Panc1 (cell line): Measurements from ENCODE around the gene OIP5. TPM values are rescaled to one million over a fixed set of nuclear protein-coding genes. Genes with fewer than 3 reads are reported as not detected.

Experiments used
- ATAC-seq: fragments of 200-7000 bp; cut with Tn5 transposase; 2 replicates; pipeline ENCODE4 v1.9.1; 2020; ENCODE audit warnings: mild to moderate bottlenecking, moderate library complexity
- BruUV-seq: library from RNA; stranded (reverse); fragments of 400-500 nt; replicated peaks from 2 replicates; lab custom pipeline; 2021; lab: Mats Ljungman, UMichigan
- CTCF ChIA-PET: fragments of 300-600 bp; sonication (Branson Sonifier 250); formaldehyde crosslinking; loops from one replicate; lab custom pipeline; 2022; ENCODE audit warnings: antibody characterized with exemption; lab: Charles Lee
- POLR2A ChIA-PET: fragments of 300-600 bp; sonication (Branson Sonifier 250); formaldehyde crosslinking; loops from one replicate; lab custom pipeline; 2022; ENCODE audit warnings: antibody characterized with exemption; lab: Charles Lee
- DNase-seq: peaks from one replicate; pipeline ENCODE4 v3.0.0-alpha.2; 2010; ENCODE audit warnings: low read depth, low spot score
- H3K27ac ChIP-seq: 2 replicates; pipeline ENCODE4 v1.5.1; 2011; ENCODE audit warnings: mild to moderate bottlenecking, low read length, inconsistent platforms
- H3K27me3 ChIP-seq: fragments of 200-500 bp; sonication (Bioruptor generic); 2 replicates; pipeline ENCODE4 v1.6.0; 2014; ENCODE audit warnings: low read length, inconsistent platforms; ENCODE audit not compliant: control insufficient read depth, insufficient read depth
- H3K36me3 ChIP-seq: fragments of 200-500 bp; sonication (Bioruptor generic); 2 replicates; pipeline ENCODE4 v1.5.1; 2014; ENCODE audit warnings: inconsistent platforms, mild to moderate bottlenecking, low read length, moderate library complexity; ENCODE audit not compliant: control insufficient read depth, insufficient read depth
- H3K4me1 ChIP-seq: 2 replicates; pipeline ENCODE4 v1.5.1; 2011; ENCODE audit warnings: inconsistent platforms, mild to moderate bottlenecking, low read length, moderate library complexity; ENCODE audit not compliant: control insufficient read depth, insufficient read depth
- H3K4me3 ChIP-seq, 2 experiments: 2 replicates each; pipeline ENCODE4 v1.5.1; 2011 to 2012; ENCODE audit warnings: low read depth in 2 of 2, low read length in 2 of 2, mild to moderate bottlenecking in 2 of 2, inconsistent platforms in 1 of 2, moderate library complexity in 1 of 2
- H3K9me3 ChIP-seq: fragments of 200-500 bp; sonication (Bioruptor generic); 2 replicates; pipeline ENCODE4 v1.5.1; 2014; ENCODE audit warnings: low read depth, mild to moderate bottlenecking, inconsistent platforms, low read length, moderate library complexity; ENCODE audit not compliant: control insufficient read depth, insufficient read depth
- POLR2AphosphoS5 ChIP-seq: IDR thresholded peaks from 2 replicates; pipeline ENCODE4 v1.6.1; 2012; ENCODE audit warnings: mild to moderate bottlenecking, low read depth, low read length, moderate library complexity
- SIN3A ChIP-seq: IDR thresholded peaks from 2 replicates; pipeline ENCODE4 v1.6.1; 2012; ENCODE audit warnings: low read depth, mild to moderate bottlenecking, low read length, moderate library complexity, borderline replicate concordance; ENCODE audit not compliant: insufficient read depth
- TCF7L2 ChIP-seq: IDR thresholded peaks from 2 replicates; pipeline ENCODE4 v1.6.1; 2011; ENCODE audit warnings: mild to moderate bottlenecking, low read depth, low read length, inconsistent platforms
- in situ Hi-C: cut with HindIII; loops from 2 replicates; pipeline ENCODE4 v1.10.0; 2016; ENCODE audit warnings: low sequenced_read_pairs, low pct_unique_long_range_greater_than_20kb
- intact Hi-C: fragments of 100-400 bp; cut with micrococcal nuclease; formaldehyde crosslinking; loops from one replicate; pipeline ENCODE4 v1.10.0; 2022; ENCODE audit not compliant: unreplicated experiment
- total RNA-seq: library from RNA; stranded (reverse); gene quantifications from one replicate; pipeline ENCODE4 v1.2.1, GENCODE V29; 2021; ENCODE audit not compliant: unreplicated experiment
- TF ChIP-seq, protein P1 (sequence below): fragments of 450-650 bp; IDR thresholded peaks from 2 replicates; pipeline ENCODE4 v1.5.1; 2017; ENCODE audit warnings: mild to moderate bottlenecking
- TF ChIP-seq, protein P2 (sequence below), 2 experiments: IDR thresholded peaks; 2 replicates each; pipeline ENCODE4 v1.6.1; 2011 to 2012; ENCODE audit warnings: low read depth in 2 of 2, control low read depth in 1 of 2, low read length in 1 of 2, mild to moderate bottlenecking in 1 of 2, moderate library complexity in 1 of 2; ENCODE audit not compliant: insufficient read depth in 1 of 2

OIP5 gene
- total RNA-seq, 1 experiment from 2014 or later: 26.7 TPM

DNA sequence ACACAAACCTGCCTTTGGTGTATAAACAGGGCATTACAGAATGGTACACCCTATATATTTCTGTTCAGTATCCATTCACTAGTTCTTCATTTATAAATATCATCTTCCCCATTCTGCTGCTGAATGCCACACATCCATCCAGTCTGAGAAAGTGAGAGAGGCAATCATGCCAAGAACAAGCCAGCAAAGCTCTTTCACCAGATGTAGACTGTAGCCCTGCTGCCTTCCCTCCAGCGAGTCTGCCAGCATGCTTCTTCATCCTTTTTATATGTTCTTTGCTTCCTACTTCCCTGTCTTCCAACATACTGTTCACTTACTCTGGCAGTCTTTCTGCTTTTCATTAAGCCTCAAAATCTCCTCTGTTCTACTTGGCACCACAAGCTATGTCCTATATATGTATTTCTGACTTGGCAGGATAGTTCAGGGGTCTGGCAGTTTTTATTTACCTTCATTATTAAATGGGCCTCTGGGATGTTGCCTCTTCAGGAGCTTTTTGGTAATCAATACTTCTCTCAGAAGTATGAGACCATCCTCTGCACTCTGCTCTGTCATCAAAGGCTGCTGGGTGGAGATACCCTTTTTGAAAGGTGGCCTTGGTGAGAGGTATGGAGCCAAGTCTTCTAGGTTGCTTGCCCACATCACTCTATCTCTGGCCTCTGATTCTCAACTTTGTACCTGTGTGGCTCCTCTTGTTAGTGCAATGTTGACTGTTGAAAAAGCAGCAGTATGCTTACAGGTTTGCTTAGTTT, 52.7 kb downstream of the OIP5 start:
- Histone ChIP-seq H3K27me3 (no peaks in the 10 kb centered on the region), H3K4me1 (peaks cover 2% of the 10 kb centered on the region; the same call in 1 of the 2 replicates), H3K9me3 (no peaks in the 10 kb centered on the region), H3K36me3 (peaks cover 2% of the 10 kb centered on the region; the same call in 1 of the 2 replicates), H3K27ac (no peak overlapping the region), H3K4me3 (no peak overlapping the region)
- TF ChIP-seq, protein P1, sequence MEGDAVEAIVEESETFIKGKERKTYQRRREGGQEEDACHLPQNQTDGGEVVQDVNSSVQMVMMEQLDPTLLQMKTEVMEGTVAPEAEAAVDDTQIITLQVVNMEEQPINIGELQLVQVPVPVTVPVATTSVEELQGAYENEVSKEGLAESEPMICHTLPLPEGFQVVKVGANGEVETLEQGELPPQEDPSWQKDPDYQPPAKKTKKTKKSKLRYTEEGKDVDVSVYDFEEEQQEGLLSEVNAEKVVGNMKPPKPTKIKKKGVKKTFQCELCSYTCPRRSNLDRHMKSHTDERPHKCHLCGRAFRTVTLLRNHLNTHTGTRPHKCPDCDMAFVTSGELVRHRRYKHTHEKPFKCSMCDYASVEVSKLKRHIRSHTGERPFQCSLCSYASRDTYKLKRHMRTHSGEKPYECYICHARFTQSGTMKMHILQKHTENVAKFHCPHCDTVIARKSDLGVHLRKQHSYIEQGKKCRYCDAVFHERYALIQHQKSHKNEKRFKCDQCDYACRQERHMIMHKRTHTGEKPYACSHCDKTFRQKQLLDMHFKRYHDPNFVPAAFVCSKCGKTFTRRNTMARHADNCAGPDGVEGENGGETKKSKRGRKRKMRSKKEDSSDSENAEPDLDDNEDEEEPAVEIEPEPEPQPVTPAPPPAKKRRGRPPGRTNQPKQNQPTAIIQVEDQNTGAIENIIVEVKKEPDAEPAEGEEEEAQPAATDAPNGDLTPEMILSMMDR: no peak
- TF ChIP-seq POLR2AphosphoS5 (no peak), SIN3A (no peak)
- ATAC-seq (no peak), DNase-seq (no peak)
- ChIA-PET CTCF (no interaction called here), POLR2A (no interaction called here)
- no TSS peak for BruUV-seq
- intact Hi-C loops: no loop called here
- in situ Hi-C loops: no loop called here

DNA sequence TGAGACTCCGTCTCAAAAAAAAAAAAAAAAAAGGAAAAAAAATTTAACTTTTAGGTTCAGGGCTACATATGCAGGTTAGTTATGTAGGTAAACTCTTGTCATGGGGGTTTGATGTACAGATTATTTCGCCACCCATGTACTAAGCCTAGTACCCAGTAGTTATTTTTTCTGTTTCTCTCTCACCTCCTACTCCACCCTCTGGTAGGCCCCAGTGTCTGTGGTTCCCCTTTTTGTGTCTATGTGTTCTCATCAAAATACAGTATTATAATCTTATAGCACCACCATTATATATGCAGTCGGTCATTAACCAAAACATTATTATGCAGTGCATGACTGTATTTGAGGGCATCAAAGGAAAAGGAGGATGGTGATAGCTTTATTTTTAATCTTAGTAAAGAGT, 54.1 kb downstream of the OIP5 start:
- intact Hi-C loops: no loop called here
- Histone ChIP-seq H3K36me3 (no peaks in the 10 kb centered on the region), H3K4me3 (no peak overlapping the region), H3K4me1 (peaks cover 2% of the 10 kb centered on the region; the same call in 1 of the 2 replicates), H3K27me3 (no peaks in the 10 kb centered on the region), H3K27ac (no peak overlapping the region), H3K9me3 (no peaks in the 10 kb centered on the region)
- ChIA-PET CTCF (no interaction called here), POLR2A (no interaction called here)
- in situ Hi-C loops: no loop called here
- no TSS peak for BruUV-seq
- no peak for ATAC-seq
- TF ChIP-seq POLR2AphosphoS5 (no peak), TCF7L2 (no peak), SIN3A (no peak)
- TF ChIP-seq, protein P2, sequence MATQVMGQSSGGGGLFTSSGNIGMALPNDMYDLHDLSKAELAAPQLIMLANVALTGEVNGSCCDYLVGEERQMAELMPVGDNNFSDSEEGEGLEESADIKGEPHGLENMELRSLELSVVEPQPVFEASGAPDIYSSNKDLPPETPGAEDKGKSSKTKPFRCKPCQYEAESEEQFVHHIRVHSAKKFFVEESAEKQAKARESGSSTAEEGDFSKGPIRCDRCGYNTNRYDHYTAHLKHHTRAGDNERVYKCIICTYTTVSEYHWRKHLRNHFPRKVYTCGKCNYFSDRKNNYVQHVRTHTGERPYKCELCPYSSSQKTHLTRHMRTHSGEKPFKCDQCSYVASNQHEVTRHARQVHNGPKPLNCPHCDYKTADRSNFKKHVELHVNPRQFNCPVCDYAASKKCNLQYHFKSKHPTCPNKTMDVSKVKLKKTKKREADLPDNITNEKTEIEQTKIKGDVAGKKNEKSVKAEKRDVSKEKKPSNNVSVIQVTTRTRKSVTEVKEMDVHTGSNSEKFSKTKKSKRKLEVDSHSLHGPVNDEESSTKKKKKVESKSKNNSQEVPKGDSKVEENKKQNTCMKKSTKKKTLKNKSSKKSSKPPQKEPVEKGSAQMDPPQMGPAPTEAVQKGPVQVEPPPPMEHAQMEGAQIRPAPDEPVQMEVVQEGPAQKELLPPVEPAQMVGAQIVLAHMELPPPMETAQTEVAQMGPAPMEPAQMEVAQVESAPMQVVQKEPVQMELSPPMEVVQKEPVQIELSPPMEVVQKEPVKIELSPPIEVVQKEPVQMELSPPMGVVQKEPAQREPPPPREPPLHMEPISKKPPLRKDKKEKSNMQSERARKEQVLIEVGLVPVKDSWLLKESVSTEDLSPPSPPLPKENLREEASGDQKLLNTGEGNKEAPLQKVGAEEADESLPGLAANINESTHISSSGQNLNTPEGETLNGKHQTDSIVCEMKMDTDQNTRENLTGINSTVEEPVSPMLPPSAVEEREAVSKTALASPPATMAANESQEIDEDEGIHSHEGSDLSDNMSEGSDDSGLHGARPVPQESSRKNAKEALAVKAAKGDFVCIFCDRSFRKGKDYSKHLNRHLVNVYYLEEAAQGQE (IDR thresholded peaks at IDR 0.05; ENCODE audit: insufficient read depth in 1 of 2, low read depth in 2 of 2, low read length in 1 of 2): no peak
- TF ChIP-seq, protein P1: no peak
- no peak for DNase-seq
